Breast epithelium (tissue), 4 donors: ENCODE data around the gene PPP1R15A. TPM values are rescaled to one million over a fixed set of nuclear protein-coding genes. Genes with fewer than 3 reads are reported as not detected.

Experiments used
- DNase-seq, 2 donors: peaks; one replicate each; pipeline ENCODE4 v3.0.0-alpha.2; 2019; ENCODE audit warnings: low spot score in 2 of 2
- H3K27ac ChIP-seq, 2 donors: fragments of 200-600 bp; sonication (generic) in 1 of 2; one replicate each; pipeline ENCODE4 v1.5.1; 2016 to 2019; ENCODE audit warnings: mild to moderate bottlenecking in 1 of 2
- H3K27me3 ChIP-seq, 2 donors: fragments of 200-600 bp; sonication (generic) in 1 of 2; one replicate each; pipeline versions ENCODE4 v1.5.1 to v1.6.0; 2017 to 2019; ENCODE audit warnings: control low read depth in 1 of 2, mild to moderate bottlenecking in 1 of 2
- H3K36me3 ChIP-seq: fragments of 200-600 bp; one replicate; pipeline ENCODE4 v1.5.1; 2019
- H3K4me1 ChIP-seq, 2 donors: fragments of 200-600 bp; sonication (generic); one replicate each; pipeline ENCODE4 v1.5.1; 2016 to 2019; ENCODE audit warnings: control low read depth in 1 of 2
- H3K4me3 ChIP-seq, 3 donors: fragments of 200-600 bp; sonication (generic); 1 replicate in 2 of 3; 2 replicates in 1 of 3; pipeline ENCODE4 v1.5.1; 2016 to 2019; ENCODE audit warnings: mild to moderate bottlenecking in 3 of 3, moderate library complexity in 2 of 3
- H3K9me3 ChIP-seq, 2 donors: fragments of 200-600 bp; sonication (generic) in 1 of 2; one replicate each; pipeline ENCODE4 v1.5.1; 2016 to 2019; ENCODE audit warnings: control low read depth in 1 of 2
- POLR2A ChIP-seq: fragments of 450-650 bp; IDR thresholded peaks from one replicate; pipeline ENCODE4 v1.6.1; 2016; ENCODE audit warnings: antibody characterized with exemption, mild to moderate bottlenecking, moderate library complexity
- POLR2AphosphoS5 ChIP-seq, 3 donors: sonication (generic); formaldehyde crosslinking; IDR thresholded peaks; one replicate each; pipeline ENCODE4 v1.6.1; 2017; ENCODE audit warnings: antibody characterized with exemption in 3 of 3
- intact Hi-C: fragments of 100-400 bp; cut with DNase I; formaldehyde crosslinking; loops from one replicate; pipeline ENCODE4 v1.15.1; 2023; ENCODE audit warnings: low total_unique reads
- total RNA-seq, 3 donors: library from RNA; depleted of rRNA; stranded (reverse); fragments of >200 nt; gene quantifications; one replicate each; pipeline ENCODE4 v1.1.0, GENCODE V29; 2016
- TF ChIP-seq, protein P1 (sequence below), 3 donors: fragments of 450-650 bp; IDR thresholded peaks; one replicate each; pipeline ENCODE4 v1.5.1; 2016 to 2017; ENCODE audit warnings: antibody characterized with exemption in 3 of 3, mild to moderate bottlenecking in 3 of 3, moderate library complexity in 3 of 3

PPP1R15A gene
- total RNA-seq, 3 donors from 2014 or later: 59.6 to 74.2 (median 65.4) TPM

- Histone ChIP-seq H3K4me3 (no peak overlapping the region), H3K27ac (peak overlapping the region; percentile 88 to 91)
- intact Hi-C loops: no loop called here
Observed at GRCh38 chr19:48837687-48838086, 34.5 kb upstream of the PPP1R15A start.

GRCh38 chr19:48841047-48841446, 31.2 kb upstream of the PPP1R15A start:
- Histone ChIP-seq H3K4me3 (no peak overlapping the region), H3K36me3 (no peaks in the 10 kb centered on the region), H3K27me3 (no peaks in the 10 kb centered on the region), H3K4me1 (no peaks in the 10 kb centered on the region), H3K27ac (no peak overlapping the region), H3K9me3 (no peaks in the 10 kb centered on the region)
- no peak for DNase-seq
- TF ChIP-seq, protein P1, sequence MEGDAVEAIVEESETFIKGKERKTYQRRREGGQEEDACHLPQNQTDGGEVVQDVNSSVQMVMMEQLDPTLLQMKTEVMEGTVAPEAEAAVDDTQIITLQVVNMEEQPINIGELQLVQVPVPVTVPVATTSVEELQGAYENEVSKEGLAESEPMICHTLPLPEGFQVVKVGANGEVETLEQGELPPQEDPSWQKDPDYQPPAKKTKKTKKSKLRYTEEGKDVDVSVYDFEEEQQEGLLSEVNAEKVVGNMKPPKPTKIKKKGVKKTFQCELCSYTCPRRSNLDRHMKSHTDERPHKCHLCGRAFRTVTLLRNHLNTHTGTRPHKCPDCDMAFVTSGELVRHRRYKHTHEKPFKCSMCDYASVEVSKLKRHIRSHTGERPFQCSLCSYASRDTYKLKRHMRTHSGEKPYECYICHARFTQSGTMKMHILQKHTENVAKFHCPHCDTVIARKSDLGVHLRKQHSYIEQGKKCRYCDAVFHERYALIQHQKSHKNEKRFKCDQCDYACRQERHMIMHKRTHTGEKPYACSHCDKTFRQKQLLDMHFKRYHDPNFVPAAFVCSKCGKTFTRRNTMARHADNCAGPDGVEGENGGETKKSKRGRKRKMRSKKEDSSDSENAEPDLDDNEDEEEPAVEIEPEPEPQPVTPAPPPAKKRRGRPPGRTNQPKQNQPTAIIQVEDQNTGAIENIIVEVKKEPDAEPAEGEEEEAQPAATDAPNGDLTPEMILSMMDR (IDR thresholded peaks at IDR 0.05): no peak
- TF ChIP-seq POLR2AphosphoS5 (IDR thresholded peaks at IDR 0.05) (no peak), POLR2A (no peak)
- intact Hi-C loops: no loop called here

More at GRCh38 chr19:48837687-48838086, 34.5 kb upstream of the PPP1R15A start:
- Histone ChIP-seq H3K27me3 (no peaks in the 10 kb centered on the region), H3K4me1 (no peaks in the 10 kb centered on the region), H3K9me3 (no peaks in the 10 kb centered on the region), H3K36me3 (no peaks in the 10 kb centered on the region)
- TF ChIP-seq POLR2A (no peak), POLR2AphosphoS5 (IDR thresholded peaks at IDR 0.05) (no peak)
- TF ChIP-seq, protein P1 (IDR thresholded peaks at IDR 0.05): no peak
- no peak for DNase-seq

DNA sequence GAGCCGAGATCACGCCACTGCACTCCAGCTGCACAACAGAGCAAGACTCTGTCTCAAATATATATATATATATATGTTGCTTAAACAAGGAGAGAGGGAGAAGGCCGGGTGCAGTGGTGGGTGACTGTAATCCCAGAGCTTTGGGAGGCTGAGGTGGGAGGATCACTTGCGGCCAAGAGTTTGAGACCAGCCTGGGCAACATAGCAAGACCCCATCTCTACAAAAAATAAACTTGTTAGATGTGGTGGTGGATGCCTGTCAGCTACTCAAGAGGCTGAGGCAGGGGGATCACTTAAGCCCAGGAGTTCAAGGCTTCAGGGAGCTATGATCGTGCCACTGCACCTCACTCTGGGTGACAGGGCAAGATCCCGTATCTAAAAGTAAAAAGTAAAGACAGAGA, 30.6 kb upstream of the PPP1R15A start:
- no peak for DNase-seq
- Histone ChIP-seq H3K4me3 (no peak overlapping the region), H3K36me3 (no peaks in the 10 kb centered on the region), H3K9me3 (no peaks in the 10 kb centered on the region), H3K4me1 (no peaks in the 10 kb centered on the region), H3K27me3 (no peaks in the 10 kb centered on the region), H3K27ac (no peak overlapping the region)
- TF ChIP-seq POLR2AphosphoS5 (IDR thresholded peaks at IDR 0.05) (no peak), POLR2A (no peak)
- TF ChIP-seq, protein P1 (IDR thresholded peaks at IDR 0.05): no peak
- intact Hi-C loops: no loop called here

DNA sequence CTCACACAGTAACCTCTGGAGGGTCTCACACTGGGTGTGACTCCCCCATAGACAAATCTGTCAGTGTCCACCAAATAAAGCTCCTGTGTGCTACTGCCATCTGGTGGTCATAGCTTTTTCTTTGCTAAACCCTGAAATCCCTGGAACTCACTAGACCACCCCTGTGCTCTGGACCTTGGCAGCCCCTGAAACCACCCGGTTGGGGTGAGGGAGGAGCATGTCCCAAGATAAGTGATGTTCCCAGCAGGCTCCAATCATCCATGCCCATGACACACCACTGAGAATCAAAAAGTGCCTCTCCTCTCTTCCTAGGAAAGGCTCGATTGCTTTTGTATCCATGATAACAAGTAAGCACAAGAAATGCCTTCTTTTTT, 29.4 kb upstream of the PPP1R15A start:
- DNase-seq: no peak
- no peaks in the 10 kb centered on the region for H3K36me3 ChIP-seq
- intact Hi-C loops: no loop called here
- H3K4me1 ChIP-seq: no peaks in the 10 kb centered on the region
- TF ChIP-seq POLR2AphosphoS5 (IDR thresholded peaks at IDR 0.05) (no peak), POLR2A (no peak)
- TF ChIP-seq, protein P1 (IDR thresholded peaks at IDR 0.05): peak; percentile 46 to 74 (median 66)
- no peak overlapping the region for H3K4me3 ChIP-seq
- no peak overlapping the region for H3K27ac ChIP-seq
- no peaks in the 10 kb centered on the region for H3K9me3 ChIP-seq
- H3K27me3 ChIP-seq: no peaks in the 10 kb centered on the region

GRCh38 chr19:48844472-48844871, 27.7 kb upstream of the PPP1R15A start:
- no peaks in the 10 kb centered on the region for H3K4me1 ChIP-seq
- no peak overlapping the region for H3K27ac ChIP-seq
- no peak overlapping the region for H3K4me3 ChIP-seq
- H3K9me3 ChIP-seq: no peaks in the 10 kb centered on the region
- no peak for DNase-seq
- no peaks in the 10 kb centered on the region for H3K27me3 ChIP-seq
- no peaks in the 10 kb centered on the region for H3K36me3 ChIP-seq
- intact Hi-C loops: no loop called here
- TF ChIP-seq, protein P1 (IDR thresholded peaks at IDR 0.05): peak in 1 of 3 donors; percentile 15
- no peak for TF ChIP-seq POLR2AphosphoS5 (IDR thresholded peaks at IDR 0.05)
